GM13977 (cell line): Measurements from ENCODE around the gene RAPSN.

Experiments
- DNase-seq: peaks from one replicate; pipeline ENCODE4 v3.0.0; 2012; ENCODE audit warnings: low spot score
- in situ Hi-C: fragments of 300-500 bp; cut with MboI; formaldehyde crosslinking; loops from one replicate; pipeline ENCODE4 v1.12.0; 2022; ENCODE audit warnings: low sequenced_read_pairs, low pct_unique_long_range_greater_than_20kb, mixed read lengths, inconsistent platforms; ENCODE audit not compliant: unreplicated experiment
- TF ChIP-seq, protein P1 (sequence below): IDR thresholded peaks from 2 replicates; pipeline ENCODE4 v1.5.1; 2012; ENCODE audit warnings: mild to moderate bottlenecking, control low read depth; ENCODE audit not compliant: insufficient read depth; ENCODE audit errors: extremely low read depth, missing control alignments

Gene RAPSN

DNA sequence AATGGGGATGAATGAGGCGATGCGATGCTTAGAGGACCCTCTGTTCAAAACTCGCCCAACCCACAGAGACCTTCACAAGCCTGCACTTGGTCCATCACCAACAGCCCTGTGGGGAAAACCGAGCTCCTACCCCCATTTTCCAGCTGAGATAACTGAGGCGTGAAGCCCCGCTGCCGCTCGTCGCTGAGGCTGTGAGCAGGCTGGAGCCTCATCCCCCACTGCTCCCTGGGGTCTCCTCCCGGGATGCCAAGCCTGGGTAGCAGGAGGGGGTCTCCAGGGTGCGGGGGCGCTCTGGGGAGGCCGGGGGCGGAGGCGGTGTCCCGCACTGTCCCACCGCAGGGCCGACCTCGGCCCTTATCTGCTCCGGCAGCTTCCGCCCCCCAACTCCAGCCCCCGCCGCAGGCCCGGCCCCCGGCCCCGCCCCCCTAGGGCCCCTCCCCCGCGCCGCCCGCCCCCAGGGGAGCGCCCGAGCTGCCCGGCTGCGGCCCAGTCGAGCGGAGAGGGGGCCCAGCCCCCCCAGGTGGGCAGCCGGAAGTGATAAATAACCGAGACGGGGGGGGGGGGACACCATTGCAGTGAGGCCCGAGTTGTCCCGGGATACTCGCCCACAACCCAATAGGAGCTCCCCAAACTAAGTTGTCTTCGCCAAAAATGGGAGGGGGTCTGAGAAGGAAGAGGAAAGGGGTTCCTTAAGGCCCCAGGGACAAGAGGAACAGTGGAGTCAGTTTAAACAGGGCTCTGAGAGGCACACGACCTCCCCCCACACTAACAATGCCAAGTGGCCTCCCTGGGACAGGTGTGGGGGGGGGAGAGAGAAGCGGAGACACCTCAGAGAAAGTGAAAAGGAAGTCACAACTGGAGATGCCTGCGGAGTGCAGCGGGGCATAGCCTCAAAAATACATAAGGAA is 48.8 kb downstream of the RAPSN start:
- in situ Hi-C loops = loop anchor here (25.0 kb wide), 1 partner anchor 712 kb away; no protein-coding TSS in a partner anchor
- TF ChIP-seq, protein P1, sequence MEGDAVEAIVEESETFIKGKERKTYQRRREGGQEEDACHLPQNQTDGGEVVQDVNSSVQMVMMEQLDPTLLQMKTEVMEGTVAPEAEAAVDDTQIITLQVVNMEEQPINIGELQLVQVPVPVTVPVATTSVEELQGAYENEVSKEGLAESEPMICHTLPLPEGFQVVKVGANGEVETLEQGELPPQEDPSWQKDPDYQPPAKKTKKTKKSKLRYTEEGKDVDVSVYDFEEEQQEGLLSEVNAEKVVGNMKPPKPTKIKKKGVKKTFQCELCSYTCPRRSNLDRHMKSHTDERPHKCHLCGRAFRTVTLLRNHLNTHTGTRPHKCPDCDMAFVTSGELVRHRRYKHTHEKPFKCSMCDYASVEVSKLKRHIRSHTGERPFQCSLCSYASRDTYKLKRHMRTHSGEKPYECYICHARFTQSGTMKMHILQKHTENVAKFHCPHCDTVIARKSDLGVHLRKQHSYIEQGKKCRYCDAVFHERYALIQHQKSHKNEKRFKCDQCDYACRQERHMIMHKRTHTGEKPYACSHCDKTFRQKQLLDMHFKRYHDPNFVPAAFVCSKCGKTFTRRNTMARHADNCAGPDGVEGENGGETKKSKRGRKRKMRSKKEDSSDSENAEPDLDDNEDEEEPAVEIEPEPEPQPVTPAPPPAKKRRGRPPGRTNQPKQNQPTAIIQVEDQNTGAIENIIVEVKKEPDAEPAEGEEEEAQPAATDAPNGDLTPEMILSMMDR = no peak
- DNase-seq = peak; percentile 81

DNA sequence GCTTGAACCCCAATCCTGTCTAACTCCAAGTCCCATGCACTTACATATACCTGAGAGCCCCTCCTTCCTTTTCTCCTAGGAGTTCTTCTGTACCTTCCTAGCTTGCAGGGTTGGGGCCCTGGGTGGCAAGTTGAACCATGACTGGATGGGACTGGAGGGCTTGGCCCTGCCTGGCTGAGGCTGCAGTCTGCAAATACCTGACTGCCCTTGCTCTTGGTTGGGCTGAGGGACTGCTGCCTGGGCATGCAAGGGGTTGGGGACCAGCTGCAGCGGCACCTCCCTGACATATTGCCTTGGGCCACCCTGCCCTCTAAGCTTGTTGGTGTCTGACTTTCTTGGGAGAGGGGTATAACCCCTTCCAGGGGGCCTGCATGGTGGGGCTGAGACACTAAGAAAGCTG is 50.4 kb downstream of the RAPSN start:
- DNase-seq = no peak
- in situ Hi-C loops = no loop called here
- TF ChIP-seq, protein P1 = no peak

DNA sequence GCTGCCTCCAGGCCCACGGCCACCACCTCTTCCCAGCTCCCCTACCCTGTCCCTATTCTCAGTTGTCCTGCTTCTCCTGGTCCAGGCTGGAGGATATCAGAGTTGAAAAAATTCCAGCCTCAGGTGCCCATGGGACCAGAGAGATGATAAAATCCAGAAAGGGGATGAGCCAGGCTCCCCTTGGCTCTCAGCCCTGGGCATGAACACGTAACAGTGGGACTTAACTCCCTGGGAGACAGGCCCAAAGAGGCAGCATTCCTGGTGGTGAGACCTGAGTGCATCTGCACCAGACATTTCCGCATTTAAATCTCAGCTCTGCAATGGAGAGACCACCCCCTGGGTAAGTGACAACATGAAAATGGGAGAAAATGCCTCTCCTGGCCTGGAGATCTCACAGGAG is 50.9 kb downstream of the RAPSN start:
- no peak for DNase-seq
- TF ChIP-seq, protein P1 = no peak
- in situ Hi-C loops = no loop called here

DNA sequence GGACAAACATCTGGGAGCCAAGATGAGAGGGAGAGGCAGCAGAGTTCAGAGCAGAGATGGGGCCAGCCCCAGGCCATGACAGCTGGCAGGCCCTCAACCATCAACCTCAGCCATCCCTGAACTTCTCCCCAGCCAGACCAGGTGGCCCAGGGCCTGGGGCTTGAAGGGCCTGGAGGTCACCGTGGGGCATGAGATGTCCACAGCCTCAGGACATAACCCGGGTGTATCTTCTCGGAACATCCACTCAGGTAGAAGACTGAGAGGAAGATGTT is 53.0 kb downstream of the RAPSN start:
- in situ Hi-C loops = no loop called here
- DNase-seq = no peak
- TF ChIP-seq, protein P1 = no peak

DNA sequence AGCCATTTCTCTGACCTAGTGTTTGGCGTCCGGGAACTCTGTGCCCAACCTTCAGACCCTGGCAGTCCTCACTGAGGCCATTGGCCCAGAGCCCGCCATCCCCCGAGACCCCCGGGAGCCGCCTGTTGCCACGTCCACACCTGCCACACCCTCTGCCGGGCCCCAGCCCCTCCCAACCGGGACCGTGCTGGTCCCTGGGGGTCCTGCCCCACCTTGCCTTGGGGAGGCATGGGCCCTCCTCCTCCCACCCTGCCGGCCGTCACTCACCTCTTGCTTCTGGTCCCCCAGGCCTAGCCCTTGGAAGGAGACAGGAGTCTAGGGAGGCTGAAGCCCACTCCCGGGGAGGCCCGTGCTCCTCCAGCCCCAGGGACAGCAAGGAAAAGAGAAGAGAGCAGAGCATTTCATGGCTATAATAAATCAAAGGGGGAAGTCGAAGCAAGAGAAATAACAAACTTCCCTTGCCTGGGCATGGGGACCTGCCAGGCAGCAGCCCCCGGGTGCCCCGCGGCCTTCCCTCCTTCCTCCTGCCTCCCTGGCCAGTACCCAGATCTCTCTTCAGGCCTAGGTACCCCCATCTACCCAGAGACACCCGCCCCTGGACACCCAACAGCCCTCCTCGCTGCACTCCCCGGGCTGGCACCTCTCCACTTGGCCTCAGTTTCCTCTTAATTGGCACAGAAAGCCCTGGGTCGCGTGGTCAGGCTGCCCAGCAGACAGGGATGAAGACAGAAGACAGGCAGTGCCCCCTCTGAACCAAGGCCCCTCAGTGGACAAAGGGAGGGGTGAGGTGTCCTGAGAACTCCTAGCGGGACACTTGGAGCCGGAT is 53.5 kb downstream of the RAPSN start:
- in situ Hi-C loops = no loop called here
- DNase-seq = no peak
- TF ChIP-seq, protein P1 = no peak

DNA sequence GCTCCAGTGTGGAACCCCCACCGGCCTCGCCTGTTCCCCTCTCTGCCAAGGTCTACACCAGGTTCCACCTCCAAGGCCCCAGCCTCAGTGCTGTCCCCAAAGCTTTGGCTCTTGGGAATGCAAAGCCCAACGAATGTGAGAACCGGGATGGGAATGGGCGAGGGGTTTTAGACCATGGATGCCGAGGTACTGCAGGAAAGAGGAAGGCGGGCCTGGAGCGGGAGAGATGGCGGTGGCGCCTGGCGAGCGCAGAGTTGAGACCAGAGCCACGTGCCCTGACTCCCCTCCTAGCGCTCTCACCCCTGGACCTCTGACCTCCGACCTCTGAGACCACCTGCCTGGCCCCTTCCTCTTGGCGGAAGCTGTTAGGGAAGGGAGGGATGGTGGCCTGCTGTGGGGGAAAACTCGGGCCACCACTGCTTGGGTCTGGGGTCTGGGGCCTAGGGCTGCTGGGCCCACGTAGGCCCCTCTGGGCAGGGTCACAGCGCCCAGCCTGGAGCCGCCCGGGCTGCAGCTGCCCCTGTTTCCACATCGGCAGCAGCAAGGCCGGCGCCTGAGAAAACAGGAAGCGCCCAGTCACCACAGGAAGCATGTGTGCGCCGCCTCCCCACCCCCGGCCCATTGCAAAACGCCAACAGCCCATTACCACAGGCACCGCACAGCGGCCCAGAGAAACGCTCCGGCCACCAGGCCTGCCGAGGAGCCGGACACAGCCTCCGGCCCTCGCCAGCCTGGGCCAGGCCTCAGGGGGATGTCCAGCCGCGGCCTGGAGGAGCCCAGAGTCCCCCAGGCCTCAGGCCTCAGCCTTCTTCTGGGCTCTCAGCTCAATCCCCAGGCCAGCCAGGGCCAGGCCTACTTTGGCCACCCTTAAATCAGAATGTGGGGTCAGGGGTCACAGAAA is 54.4 kb downstream of the RAPSN start:
- peak; percentile 87 for DNase-seq
- in situ Hi-C loops = no loop called here

More for the DNA sequence above, 54.4 kb downstream of the RAPSN start:
- TF ChIP-seq, protein P1 = no peak
